ENCODE results near the gene SPTB. TPM values are rescaled to one million over a fixed set of nuclear protein-coding genes. Genes with fewer than 3 reads are reported as not detected.

Gene SPTB
- total RNA-seq, 2 experiments from 2014 or later = 0.03 to 0.08 TPM

- H3K27me3 ChIP-seq (ENCODE audit: control insufficient read depth in 1 of 2, insufficient read depth in 2 of 2, low read length in 2 of 2) = no peaks in the 10 kb centered on the region
- H3K9me3 ChIP-seq (ENCODE audit: control insufficient read depth in 1 of 2, insufficient read depth in 1 of 2, low read length in 2 of 2) = no peaks in the 10 kb centered on the region
- ChIA-PET POLR2A (no interaction called here), CTCF (no interaction called here)
- TF ChIP-seq CTCF (IDR thresholded peaks at IDR 0.05) = no peak
- no peak overlapping the region for H3K4me3 ChIP-seq (ENCODE audit: low read length)
- Mint-ChIP-seq H3K4me3 (no peak overlapping the region), H3K9me3 (no peaks in the 10 kb centered on the region), H3K36me3 (ENCODE audit: low read depth) (no peaks in the 10 kb centered on the region), H3K27me3 (no peaks in the 10 kb centered on the region), H3K4me1 (ENCODE audit: low read depth) (no peaks in the 10 kb centered on the region), H3K27ac (no peak overlapping the region)
- H3K36me3 ChIP-seq (ENCODE audit: insufficient read depth, low read length) = no peaks in the 10 kb centered on the region
- ATAC-seq (ENCODE audit: poor library complexity) (no peak), DNase-seq (no peak)
- no peak overlapping the region for H3K27ac ChIP-seq (ENCODE audit: low read depth in 1 of 2, low read length in 2 of 2)
- no peaks in the 10 kb centered on the region for H3K4me1 ChIP-seq (ENCODE audit: insufficient read depth, low read length)
- intact Hi-C loops (cut with DNase I, micrococcal nuclease) = no loop called here
Measured at GRCh38 chr14:64795921-64796320, 83.8 kb downstream of the SPTB start.

- no peak overlapping the region for H3K4me3 Mint-ChIP-seq
- DNase-seq = no peak
Measured at GRCh38 chr14:64795211-64795610, 84.5 kb downstream of the SPTB start.

GRCh38 chr14:64792871-64793560 is 86.7 kb downstream of the SPTB start:
- Histone ChIP-seq H3K36me3 (ENCODE audit: insufficient read depth, low read length) (no peaks in the 10 kb centered on the region), H3K9me3 (ENCODE audit: control insufficient read depth in 1 of 2, insufficient read depth in 1 of 2, low read length in 2 of 2) (no peaks in the 10 kb centered on the region), H3K4me3 (ENCODE audit: low read length) (no peak overlapping the region), H3K27me3 (ENCODE audit: control insufficient read depth in 1 of 2, insufficient read depth in 2 of 2, low read length in 2 of 2) (no peaks in the 10 kb centered on the region), H3K27ac (ENCODE audit: low read depth in 1 of 2, low read length in 2 of 2) (no peak overlapping the region), H3K4me1 (ENCODE audit: insufficient read depth, low read length) (no peaks in the 10 kb centered on the region)
- TF ChIP-seq CTCF (IDR thresholded peaks at IDR 0.05) = no peak
- DNase-seq (no peak), ATAC-seq (ENCODE audit: poor library complexity) (no peak)
- ChIA-PET CTCF (no interaction called here), POLR2A (no interaction called here)
- Mint-ChIP-seq H3K4me1 (ENCODE audit: low read depth) (no peaks in the 10 kb centered on the region), H3K36me3 (ENCODE audit: low read depth) (no peaks in the 10 kb centered on the region), H3K27me3 (no peaks in the 10 kb centered on the region), H3K4me3 (no peak overlapping the region), H3K27ac (no peak overlapping the region), H3K9me3 (no peaks in the 10 kb centered on the region)
- intact Hi-C loops (cut with DNase I, micrococcal nuclease) = no loop called here

More at GRCh38 chr14:64795211-64795610, 84.5 kb downstream of the SPTB start:
- Histone ChIP-seq H3K9me3 (ENCODE audit: control insufficient read depth in 1 of 2, insufficient read depth in 1 of 2, low read length in 2 of 2) (no peaks in the 10 kb centered on the region), H3K27me3 (ENCODE audit: control insufficient read depth in 1 of 2, insufficient read depth in 2 of 2, low read length in 2 of 2) (no peaks in the 10 kb centered on the region), H3K27ac (ENCODE audit: low read depth in 1 of 2, low read length in 2 of 2) (no peak overlapping the region), H3K36me3 (ENCODE audit: insufficient read depth, low read length) (no peaks in the 10 kb centered on the region), H3K4me1 (ENCODE audit: insufficient read depth, low read length) (no peaks in the 10 kb centered on the region), H3K4me3 (ENCODE audit: low read length) (no peak overlapping the region)
- CTCF ChIA-PET = no interaction called here
- no peaks in the 10 kb centered on the region for H3K4me1 Mint-ChIP-seq (ENCODE audit: low read depth)
- TF ChIP-seq CTCF (IDR thresholded peaks at IDR 0.05) = no peak
- H3K36me3 Mint-ChIP-seq (ENCODE audit: low read depth) = no peaks in the 10 kb centered on the region
- ATAC-seq (ENCODE audit: poor library complexity) = no peak
- POLR2A ChIA-PET = no interaction called here
- no peaks in the 10 kb centered on the region for H3K9me3 Mint-ChIP-seq
- H3K27ac Mint-ChIP-seq = no peak overlapping the region
- H3K27me3 Mint-ChIP-seq = no peaks in the 10 kb centered on the region
- intact Hi-C loops (cut with DNase I, micrococcal nuclease) = no loop called here

All from CD4-positive, alpha-beta T cell (primary cell).